Measurements from ENCODE around the gene NACC2. TPM values are rescaled to one million over a fixed set of nuclear protein-coding genes. Genes with fewer than 3 reads are reported as not detected.

The NACC2 gene
- total RNA-seq, 4 donors from 2014 or later, result 45.6 to 55.7 (median 49.8) TPM

- 69 to 78% methylated on average over 19 to 22 of the region's 22 CpGs for WGBS, 2 donors
- H3K27me3 ChIP-seq, result no peaks in the 10 kb centered on the region
- H3K4me1 ChIP-seq, result peaks cover 0 to 88% (median 28%) of the 10 kb centered on the region in 4 donors
- H3K4me3 ChIP-seq, result no peak overlapping the region
- DNase-seq (ENCODE audit: low spot score in 2 of 2), result no peak
- peak overlapping the region; percentile 9 to 91 (median 75) for H3K27ac ChIP-seq
- no peaks in the 10 kb centered on the region for H3K9me3 ChIP-seq
- peaks cover 0 to 61% (median 0%) of the 10 kb centered on the region in 3 donors for H3K36me3 ChIP-seq
- TF ChIP-seq, protein P1, sequence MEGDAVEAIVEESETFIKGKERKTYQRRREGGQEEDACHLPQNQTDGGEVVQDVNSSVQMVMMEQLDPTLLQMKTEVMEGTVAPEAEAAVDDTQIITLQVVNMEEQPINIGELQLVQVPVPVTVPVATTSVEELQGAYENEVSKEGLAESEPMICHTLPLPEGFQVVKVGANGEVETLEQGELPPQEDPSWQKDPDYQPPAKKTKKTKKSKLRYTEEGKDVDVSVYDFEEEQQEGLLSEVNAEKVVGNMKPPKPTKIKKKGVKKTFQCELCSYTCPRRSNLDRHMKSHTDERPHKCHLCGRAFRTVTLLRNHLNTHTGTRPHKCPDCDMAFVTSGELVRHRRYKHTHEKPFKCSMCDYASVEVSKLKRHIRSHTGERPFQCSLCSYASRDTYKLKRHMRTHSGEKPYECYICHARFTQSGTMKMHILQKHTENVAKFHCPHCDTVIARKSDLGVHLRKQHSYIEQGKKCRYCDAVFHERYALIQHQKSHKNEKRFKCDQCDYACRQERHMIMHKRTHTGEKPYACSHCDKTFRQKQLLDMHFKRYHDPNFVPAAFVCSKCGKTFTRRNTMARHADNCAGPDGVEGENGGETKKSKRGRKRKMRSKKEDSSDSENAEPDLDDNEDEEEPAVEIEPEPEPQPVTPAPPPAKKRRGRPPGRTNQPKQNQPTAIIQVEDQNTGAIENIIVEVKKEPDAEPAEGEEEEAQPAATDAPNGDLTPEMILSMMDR (IDR thresholded peaks at IDR 0.05), result no peak
- no peak for TF ChIP-seq EP300 (IDR thresholded peaks at IDR 0.05)
- TF ChIP-seq POLR2A (IDR thresholded peaks at IDR 0.05), result no peak
Measured at GRCh38 chr9:136013116-136013515, 82.0 kb downstream of the NACC2 start.

- Histone ChIP-seq H3K4me3 (peak overlapping the region in 1 of 4 donors; percentile 32), H3K27me3 (no peaks in the 10 kb centered on the region), H3K9me3 (no peaks in the 10 kb centered on the region), H3K36me3 (peaks cover 0 to 64% (median 0%) of the 10 kb centered on the region in 3 donors), H3K27ac (peak overlapping the region; percentile 9 to 91 (median 75)), H3K4me1 (peaks cover 0 to 88% (median 28%) of the 10 kb centered on the region in 4 donors)
- DNase-seq (ENCODE audit: low spot score in 2 of 2), result no peak
- TF ChIP-seq, protein P1 (IDR thresholded peaks at IDR 0.05), result no peak
- TF ChIP-seq POLR2A (IDR thresholded peaks at IDR 0.05), result no peak
- no peak for TF ChIP-seq EP300 (IDR thresholded peaks at IDR 0.05)
- WGBS, 2 donors, result 37 to 47% methylated on average over 18 of the region's 18 CpGs
Measured at GRCh38 chr9:136012651-136013050, 82.4 kb downstream of the NACC2 start.

- peaks cover 0 to 92% (median 28%) of the 10 kb centered on the region in 4 donors for H3K4me1 ChIP-seq
- peak overlapping the region; percentile 9 to 91 (median 75) for H3K27ac ChIP-seq
- H3K9me3 ChIP-seq, result no peaks in the 10 kb centered on the region
- DNase-seq (ENCODE audit: low spot score in 2 of 2), result peak; percentile 76 to 87
- 63 to 67% methylated on average over 34 to 50 of the region's 59 CpGs for WGBS, 2 donors
- H3K4me3 ChIP-seq, result peak overlapping the region in 3 of 4 donors; percentile 0 to 32 (median 18)
- no peaks in the 10 kb centered on the region for H3K27me3 ChIP-seq
- TF ChIP-seq EP300 (IDR thresholded peaks at IDR 0.05) (peak; percentile 59 to 83), POLR2A (IDR thresholded peaks at IDR 0.05) (no peak)
- peaks cover 0 to 60% (median 0%) of the 10 kb centered on the region in 3 donors for H3K36me3 ChIP-seq
Measured at GRCh38 chr9:136011703-136012496, 83.2 kb downstream of the NACC2 start.

- peak overlapping the region; percentile 9 to 91 (median 75) for H3K27ac ChIP-seq
- H3K4me3 ChIP-seq, result peak overlapping the region in 1 of 4 donors; percentile 32
- no peaks in the 10 kb centered on the region for H3K27me3 ChIP-seq
- no peaks in the 10 kb centered on the region for H3K9me3 ChIP-seq
- TF ChIP-seq, protein P1 (IDR thresholded peaks at IDR 0.05), result no peak
- TF ChIP-seq POLR2A (IDR thresholded peaks at IDR 0.05), result no peak
- 33 to 40% methylated on average over 5 to 25 of the region's 25 CpGs for WGBS, 2 donors
- DNase-seq (ENCODE audit: low spot score in 2 of 2), result no peak
- H3K4me1 ChIP-seq, result peaks cover 0 to 88% (median 28%) of the 10 kb centered on the region in 4 donors
- H3K36me3 ChIP-seq, result peaks cover 0 to 54% (median 0%) of the 10 kb centered on the region in 3 donors
Measured at GRCh38 chr9:136011376-136011702, 83.8 kb downstream of the NACC2 start.

- no peaks in the 10 kb centered on the region for H3K27me3 ChIP-seq
- H3K27ac ChIP-seq, result peak overlapping the region in 3 of 4 donors; percentile 65 to 91 (median 85)
- peak in 1 of 2 donors; percentile 35 for TF ChIP-seq EP300 (IDR thresholded peaks at IDR 0.05)
- TF ChIP-seq, protein P1 (IDR thresholded peaks at IDR 0.05), result no peak
- no peaks in the 10 kb centered on the region for H3K9me3 ChIP-seq
- no peak for DNase-seq (ENCODE audit: low spot score in 2 of 2)
- peaks cover 0 to 90% (median 28%) of the 10 kb centered on the region in 4 donors for H3K4me1 ChIP-seq
- H3K4me3 ChIP-seq, result peak overlapping the region in 1 of 4 donors; percentile 32
- H3K36me3 ChIP-seq, result peaks cover 0 to 50% (median 0%) of the 10 kb centered on the region in 3 donors
- WGBS, 2 donors, result 52 to 55% methylated on average over 27 to 28 of the region's 28 CpGs
Measured at GRCh38 chr9:136010615-136011361, 84.3 kb downstream of the NACC2 start.
